GM19455 (cell line): Measurements from ENCODE around the gene OR8G1.
"Not testable (repeated sequence)": the region's sequence is repeated elsewhere in the genome, so short reads cannot be mapped to it uniquely, and the experiment has no call there.

Source experiments
- ATAC-seq: cut with Tn5 transposase; IDR thresholded peaks from one replicate; pipeline ENCODE4 v1.9.1; 2021; ENCODE audit not compliant: unreplicated experiment

OR8G1 gene

GRCh38 chr11:124233376-124233775 is 7.5 kb upstream of the OR8G1 start:
- ATAC-seq: no peak

GRCh38 chr11:124238512-124238911 is 2.4 kb upstream of the OR8G1 start:
- ATAC-seq: no peak

GRCh38 chr11:124249869-124250268 is 9.0 kb downstream of the OR8G1 start:
- not testable (repeated sequence) for ATAC-seq

- no peak for ATAC-seq
Observed at GRCh38 chr11:124256076-124256475, 15.2 kb downstream of the OR8G1 start, which contains the start of gene OR8G5. OR8G5 (plus strand) TSS chr11:124256376; CDS start chr11:124264932, 8,556 bp downstream.

GRCh38 chr11:124265041-124265440 is 24.1 kb downstream of the OR8G1 start:
- not testable (repeated sequence) for ATAC-seq

GRCh38 chr11:124270886-124271285 is 30.0 kb downstream of the OR8G1 start:
- ATAC-seq: not testable (repeated sequence)

GRCh38 chr11:124274000-124274399 is 33.1 kb downstream of the OR8G1 start:
- no peak for ATAC-seq

- no peak for ATAC-seq
Observed at GRCh38 chr11:124276081-124276480, 35.2 kb downstream of the OR8G1 start.

GRCh38 chr11:124277207-124277606 is 36.3 kb downstream of the OR8G1 start:
- ATAC-seq: no peak

- no peak for ATAC-seq
Observed at GRCh38 chr11:124277804-124278203, 36.9 kb downstream of the OR8G1 start.

GRCh38 chr11:124278261-124278660 is 37.4 kb downstream of the OR8G1 start:
- ATAC-seq: no peak

- ATAC-seq: no peak
Observed at GRCh38 chr11:124285610-124286344, 44.9 kb downstream of the OR8G1 start.

- no peak for ATAC-seq
Observed at GRCh38 chr11:124294687-124295086, 53.8 kb downstream of the OR8G1 start.

GRCh38 chr11:124296016-124296415 is 55.1 kb downstream of the OR8G1 start:
- ATAC-seq: no peak

GRCh38 chr11:124297921-124298320 is 57.0 kb downstream of the OR8G1 start:
- no peak for ATAC-seq

GRCh38 chr11:124301548-124301947 is 60.7 kb downstream of the OR8G1 start:
- ATAC-seq: no peak

- no peak for ATAC-seq
Observed at GRCh38 chr11:124302347-124303125, 61.6 kb downstream of the OR8G1 start.
